Measurements from ENCODE around the gene ERC2. TPM values are rescaled to one million over a fixed set of nuclear protein-coding genes. Genes with fewer than 3 reads are reported as not detected.

ERC2 gene
- total RNA-seq, 2 donors from 2014 or later: 16.1 to 22.8 TPM

- Histone ChIP-seq H3K9ac (ENCODE audit: extremely low read depth, low read length, poor library complexity, severe bottlenecking) (no peak overlapping the region), H3K36me3 (ENCODE audit: control insufficient read depth, insufficient read depth, low read length) (no peaks in the 10 kb centered on the region), H3K9me3 (ENCODE audit: control insufficient read depth, low read length) (no peaks in the 10 kb centered on the region), H3K4me1 (ENCODE audit: control insufficient read depth, insufficient read depth, low read length) (peaks cover 3% of the 10 kb centered on the region), H3K4me3 (ENCODE audit: low read length) (no peak overlapping the region), H3K27ac (ENCODE audit: low read depth, low read length) (no peak overlapping the region), H3K27me3 (ENCODE audit: control insufficient read depth, insufficient read depth, low read length, poor library complexity, severe bottlenecking) (no peaks in the 10 kb centered on the region)
- 93% methylated on average over 3 of the region's 3 CpGs; no CpG with 5 or more reads in 1 of the 2 experiments for WGBS, 2 experiments (ENCODE audit: insufficient coverage in 1 of 2, insufficient read length in 1 of 2)
- Mint-ChIP-seq H3K27ac (no peak overlapping the region), H3K4me3 (no peak overlapping the region), H3K4me1 (peaks cover 18% of the 10 kb centered on the region), H3K27me3 (ENCODE audit: insufficient read depth) (peaks cover 4% of the 10 kb centered on the region), H3K36me3 (ENCODE audit: low read depth) (no peaks in the 10 kb centered on the region), H3K9me3 (no peaks in the 10 kb centered on the region)
- TF ChIP-seq CTCF (conservative IDR thresholded peaks at IDR 0.05): no peak
- DNase-seq: no peak
Measured at GRCh38 chr3:55622733-55623132, 845.5 kb downstream of the ERC2 start.

- Histone ChIP-seq H3K27ac (ENCODE audit: low read depth, low read length) (no peak overlapping the region), H3K9me3 (ENCODE audit: control insufficient read depth, low read length) (no peaks in the 10 kb centered on the region), H3K4me1 (ENCODE audit: control insufficient read depth, insufficient read depth, low read length) (peaks cover 5% of the 10 kb centered on the region), H3K36me3 (ENCODE audit: control insufficient read depth, insufficient read depth, low read length) (no peaks in the 10 kb centered on the region), H3K9ac (ENCODE audit: extremely low read depth, low read length, poor library complexity, severe bottlenecking) (no peak overlapping the region), H3K4me3 (ENCODE audit: low read length) (no peak overlapping the region), H3K27me3 (ENCODE audit: control insufficient read depth, insufficient read depth, low read length, poor library complexity, severe bottlenecking) (no peaks in the 10 kb centered on the region)
- 83 to 93% methylated on average over 1 to 3 of the region's 3 CpGs for WGBS, 2 experiments (ENCODE audit: insufficient coverage in 1 of 2, insufficient read length in 1 of 2)
- Mint-ChIP-seq H3K4me1 (peaks cover 24% of the 10 kb centered on the region), H3K9me3 (no peaks in the 10 kb centered on the region), H3K36me3 (ENCODE audit: low read depth) (no peaks in the 10 kb centered on the region), H3K27me3 (ENCODE audit: insufficient read depth) (peaks cover 4% of the 10 kb centered on the region), H3K27ac (no peak overlapping the region), H3K4me3 (no peak overlapping the region)
- no peak for DNase-seq
- no peak for TF ChIP-seq CTCF (conservative IDR thresholded peaks at IDR 0.05)
Measured at GRCh38 chr3:55622116-55622515, 846.2 kb downstream of the ERC2 start.

- H3K4me3 ChIP-seq (ENCODE audit: low read length): no peak overlapping the region
- TF ChIP-seq CTCF (conservative IDR thresholded peaks at IDR 0.05): no peak
- no peaks in the 10 kb centered on the region for H3K27me3 ChIP-seq (ENCODE audit: control insufficient read depth, insufficient read depth, low read length, poor library complexity, severe bottlenecking)
- no peak overlapping the region for H3K27ac ChIP-seq (ENCODE audit: low read depth, low read length)
- H3K4me1 ChIP-seq (ENCODE audit: control insufficient read depth, insufficient read depth, low read length): peaks cover 5% of the 10 kb centered on the region
- no peak overlapping the region for H3K27ac Mint-ChIP-seq
- H3K4me1 Mint-ChIP-seq: peaks cover 28% of the 10 kb centered on the region
- H3K36me3 ChIP-seq (ENCODE audit: control insufficient read depth, insufficient read depth, low read length): no peaks in the 10 kb centered on the region
- no peak overlapping the region for H3K9ac ChIP-seq (ENCODE audit: extremely low read depth, low read length, poor library complexity, severe bottlenecking)
- no peak for DNase-seq
- 97 to 100% methylated on average over 2 of the region's 2 CpGs for WGBS, 2 experiments (ENCODE audit: insufficient coverage in 1 of 2, insufficient read length in 1 of 2)
- H3K36me3 Mint-ChIP-seq (ENCODE audit: low read depth): no peaks in the 10 kb centered on the region
- no peak overlapping the region for H3K4me3 Mint-ChIP-seq
- no peaks in the 10 kb centered on the region for H3K9me3 ChIP-seq (ENCODE audit: control insufficient read depth, low read length)
- peaks cover 4% of the 10 kb centered on the region for H3K27me3 Mint-ChIP-seq (ENCODE audit: insufficient read depth)
- no peaks in the 10 kb centered on the region for H3K9me3 Mint-ChIP-seq
Measured at GRCh38 chr3:55621648-55622047, 846.6 kb downstream of the ERC2 start.
